ENCODE results near the gene ODR4. TPM values are rescaled to one million over a fixed set of nuclear protein-coding genes. Genes with fewer than 3 reads are reported as not detected.
"Not testable (repeated sequence)": the region's sequence is repeated elsewhere in the genome, so short reads cannot be mapped to it uniquely, and the experiment has no call there.

Gene ODR4
- total and polyA plus RNA-seq, 2 experiments from 2014 or later = 9.3 to 25.2 TPM

DNA sequence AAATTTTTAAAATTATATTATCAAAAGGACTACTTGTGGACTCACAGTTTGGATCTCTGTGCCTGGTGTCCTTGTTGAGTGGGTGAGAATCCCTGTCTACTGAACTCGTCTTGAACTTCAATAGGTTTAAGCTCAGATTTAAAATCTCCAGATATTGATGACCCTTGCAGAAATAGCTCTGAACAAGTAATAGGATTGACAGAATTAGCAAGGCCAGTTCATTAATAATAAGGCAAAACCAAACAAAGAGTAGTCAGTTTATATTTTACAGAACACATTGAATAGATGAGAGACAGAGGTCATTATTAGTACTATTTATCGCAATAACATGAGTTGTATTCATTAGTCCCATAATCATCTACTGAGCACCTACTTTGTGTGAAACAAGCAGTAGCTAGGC lies 85.4 kb downstream of the ODR4 start, which contains the start of gene PDC:
PDC (minus strand) TSS at position 101 of the 400 bp plus-strand sequence. CDS start 11,655 bp downstream, outside the sequence.
- H3K27ac ChIP-seq = no peak within 1 kb of the TSS
- TF ChIP-seq, protein P1, sequence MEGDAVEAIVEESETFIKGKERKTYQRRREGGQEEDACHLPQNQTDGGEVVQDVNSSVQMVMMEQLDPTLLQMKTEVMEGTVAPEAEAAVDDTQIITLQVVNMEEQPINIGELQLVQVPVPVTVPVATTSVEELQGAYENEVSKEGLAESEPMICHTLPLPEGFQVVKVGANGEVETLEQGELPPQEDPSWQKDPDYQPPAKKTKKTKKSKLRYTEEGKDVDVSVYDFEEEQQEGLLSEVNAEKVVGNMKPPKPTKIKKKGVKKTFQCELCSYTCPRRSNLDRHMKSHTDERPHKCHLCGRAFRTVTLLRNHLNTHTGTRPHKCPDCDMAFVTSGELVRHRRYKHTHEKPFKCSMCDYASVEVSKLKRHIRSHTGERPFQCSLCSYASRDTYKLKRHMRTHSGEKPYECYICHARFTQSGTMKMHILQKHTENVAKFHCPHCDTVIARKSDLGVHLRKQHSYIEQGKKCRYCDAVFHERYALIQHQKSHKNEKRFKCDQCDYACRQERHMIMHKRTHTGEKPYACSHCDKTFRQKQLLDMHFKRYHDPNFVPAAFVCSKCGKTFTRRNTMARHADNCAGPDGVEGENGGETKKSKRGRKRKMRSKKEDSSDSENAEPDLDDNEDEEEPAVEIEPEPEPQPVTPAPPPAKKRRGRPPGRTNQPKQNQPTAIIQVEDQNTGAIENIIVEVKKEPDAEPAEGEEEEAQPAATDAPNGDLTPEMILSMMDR (IDR thresholded peaks at IDR 0.05; ENCODE audit: low read depth, low read length) = no peak
- no peak for DNase-seq (ENCODE audit: low read depth in 1 of 2, low spot score in 1 of 2)
- H3K4me3 ChIP-seq = no peak within 1 kb of the TSS
- H3K9me3 ChIP-seq (ENCODE audit: low read depth) = no peaks in the 10 kb centered on the region
- no peaks in the 10 kb centered on the region for H3K27me3 ChIP-seq
- peaks cover 4% of the 10 kb centered on the region for H3K4me1 ChIP-seq (ENCODE audit: low read depth)
- H3K36me3 ChIP-seq = no peaks in the 10 kb centered on the region

DNA sequence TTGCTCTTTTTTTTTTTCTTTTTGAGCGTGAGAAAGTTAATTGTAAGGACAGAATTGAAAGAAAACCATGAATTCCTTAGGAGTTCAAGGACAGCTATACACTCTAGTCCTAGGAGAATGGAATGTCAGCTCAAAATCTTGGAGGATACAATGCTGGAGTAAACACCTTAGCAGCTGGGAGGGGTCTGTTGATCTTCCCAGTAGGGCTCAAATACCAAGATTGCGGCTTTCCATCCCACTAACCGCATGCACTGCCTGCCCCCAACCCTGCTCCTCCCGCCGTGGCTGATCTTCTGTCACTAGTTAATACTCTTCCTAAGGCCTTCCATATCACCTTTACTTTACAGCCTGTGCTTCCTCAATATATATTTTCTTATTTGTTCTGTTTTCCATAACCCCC lies 87.9 kb downstream of the ODR4 start:
- Histone ChIP-seq H3K27me3 (no peaks in the 10 kb centered on the region), H3K4me1 (ENCODE audit: low read depth) (no peaks in the 10 kb centered on the region), H3K27ac (no peak overlapping the region), H3K4me3 (no peak overlapping the region), H3K9me3 (ENCODE audit: low read depth) (no peaks in the 10 kb centered on the region), H3K36me3 (no peaks in the 10 kb centered on the region)
- TF ChIP-seq, protein P1 (IDR thresholded peaks at IDR 0.05; ENCODE audit: low read depth, low read length) = no peak
- no peak for DNase-seq (ENCODE audit: low read depth in 1 of 2, low spot score in 1 of 2)

DNA sequence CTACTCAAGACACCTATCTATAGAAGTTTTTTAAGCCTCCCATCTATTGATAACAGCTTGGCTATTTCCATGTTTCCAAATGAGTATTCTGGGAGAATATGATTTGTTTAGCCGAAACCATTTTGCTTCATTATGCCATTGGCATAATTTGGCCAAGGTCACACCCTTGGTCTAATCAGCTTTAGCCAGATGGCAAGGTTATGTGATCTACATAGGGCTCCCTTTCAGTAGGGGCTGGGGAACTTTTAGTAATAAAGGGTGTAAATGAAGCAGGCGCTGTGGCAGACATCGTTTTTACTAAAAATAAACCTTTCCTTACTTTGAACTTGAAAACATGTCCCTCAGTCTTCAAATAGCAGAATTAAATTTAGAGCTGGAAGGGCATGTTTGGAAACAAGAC lies 88.3 kb downstream of the ODR4 start:
- DNase-seq (ENCODE audit: low read depth in 1 of 2, low spot score in 1 of 2) = no peak
- TF ChIP-seq, protein P1 (IDR thresholded peaks at IDR 0.05; ENCODE audit: low read depth, low read length) = no peak
- Histone ChIP-seq H3K36me3 (no peaks in the 10 kb centered on the region), H3K27me3 (no peaks in the 10 kb centered on the region), H3K4me3 (no peak overlapping the region), H3K9me3 (ENCODE audit: low read depth) (no peaks in the 10 kb centered on the region), H3K27ac (no peak overlapping the region), H3K4me1 (ENCODE audit: low read depth) (no peaks in the 10 kb centered on the region)

DNA sequence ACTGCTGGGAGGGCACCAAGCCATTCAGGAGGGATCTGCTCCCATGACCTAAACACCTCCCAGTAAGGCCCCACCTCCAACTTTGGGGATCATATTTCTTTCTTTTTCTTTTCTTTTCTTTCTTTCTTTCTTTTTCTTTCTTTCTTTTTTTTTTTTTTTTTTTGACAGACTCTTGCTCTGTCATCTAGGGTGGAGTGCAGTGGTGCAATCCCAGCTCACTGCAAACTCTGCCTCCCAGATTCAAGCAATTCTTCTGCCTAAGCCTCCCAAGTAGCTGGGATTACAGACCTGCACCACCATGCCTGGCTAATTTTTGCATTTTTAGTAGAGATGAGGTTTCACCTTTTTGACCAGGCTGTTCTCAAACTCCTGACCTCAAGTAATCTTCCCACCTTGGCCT lies 89.9 kb downstream of the ODR4 start:
- H3K36me3 ChIP-seq; H3K9me3 ChIP-seq (ENCODE audit: low read depth); H3K27ac ChIP-seq; H3K27me3 ChIP-seq; H3K4me1 ChIP-seq (ENCODE audit: low read depth); H3K4me3 ChIP-seq; DNase-seq (ENCODE audit: low read depth in 1 of 2, low spot score in 1 of 2): not testable (repeated sequence)

DNA sequence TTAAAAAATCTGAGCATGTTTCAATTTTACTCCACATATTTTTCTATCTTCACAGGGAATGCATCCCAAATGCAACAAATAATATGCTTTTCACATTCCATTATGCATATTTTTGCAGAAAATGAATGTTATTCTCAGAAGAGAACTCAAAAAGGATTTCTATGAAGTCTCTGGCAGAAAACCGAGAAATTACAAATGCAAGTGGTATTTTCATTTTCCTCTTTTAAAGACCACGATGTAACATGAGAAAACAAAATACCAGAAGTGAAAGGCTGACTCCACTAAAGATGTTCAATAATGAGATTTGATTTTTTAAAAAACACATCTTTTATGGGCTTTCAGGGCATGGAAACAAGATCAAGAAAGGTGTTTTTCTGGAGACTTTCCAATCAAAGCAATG lies 90.3 kb downstream of the ODR4 start:
- Histone ChIP-seq H3K4me3 (no peak overlapping the region), H3K27me3 (no peaks in the 10 kb centered on the region), H3K4me1 (ENCODE audit: low read depth) (no peaks in the 10 kb centered on the region), H3K27ac (no peak overlapping the region), H3K36me3 (no peaks in the 10 kb centered on the region), H3K9me3 (ENCODE audit: low read depth) (no peaks in the 10 kb centered on the region)
- no peak for DNase-seq (ENCODE audit: low read depth in 1 of 2, low spot score in 1 of 2)
- TF ChIP-seq, protein P1 (IDR thresholded peaks at IDR 0.05; ENCODE audit: low read depth, low read length) = no peak

Other genes with a start within 250 kb of the ODR4 start
- gene PRG4, start 79.6 kb upstream of the ODR4 start, total RNA-seq = not detected in 2 replicates
- gene PRG4, start 79.6 kb upstream of the ODR4 start, polyA plus RNA-seq = not detected in 2 replicates
- gene TPR, start 585 bp upstream of the ODR4 start, total RNA-seq = 43.7 and 76.8 TPM in 2 replicates
- 91.3 and 114 TPM in 2 replicates for gene TPR, start 585 bp upstream of the ODR4 start, polyA plus RNA-seq
- not detected in 2 replicates for gene PDC, start 85.3 kb downstream of the ODR4 start, total RNA-seq
- gene PDC, start 85.3 kb downstream of the ODR4 start, polyA plus RNA-seq = 0.15 TPM in 1 of 2 replicates, not detected in the other